Activated T-cell treated with anti-CD3 and anti-CD28 coated beads, Interleukin-2, amount 50 U/mL, for 1 hour (primary cell): ENCODE results near the gene TCEANC.

ENCODE experiments used
- DNase-seq: peaks from one replicate; pipeline ENCODE4 v3.0.0-alpha.2; 2020

TCEANC gene

GRCh38 chrX:13693341-13693961 is 40.5 kb downstream of the TCEANC start:
- no peak for DNase-seq

- no peak for DNase-seq
These were observed 41.4 kb downstream of the TCEANC start for GRCh38 chrX:13694359-13694758.

GRCh38 chrX:13694983-13695382 is 42.0 kb downstream of the TCEANC start:
- DNase-seq: no peak

- no peak for DNase-seq
These were observed 42.7 kb downstream of the TCEANC start for GRCh38 chrX:13695601-13696115.

- DNase-seq: no peak
These were observed 44.5 kb downstream of the TCEANC start for GRCh38 chrX:13697455-13697854.

- DNase-seq: no peak
These were observed 45.0 kb downstream of the TCEANC start for GRCh38 chrX:13697976-13698375.

GRCh38 chrX:13698432-13698831 is 45.5 kb downstream of the TCEANC start:
- DNase-seq: no peak

GRCh38 chrX:13699183-13699826 is 46.4 kb downstream of the TCEANC start:
- no peak for DNase-seq

GRCh38 chrX:13700380-13700779 is 47.4 kb downstream of the TCEANC start:
- no peak for DNase-seq

GRCh38 chrX:13702111-13702789 is 49.3 kb downstream of the TCEANC start:
- DNase-seq: no peak

GRCh38 chrX:13703135-13703534 is 50.2 kb downstream of the TCEANC start:
- DNase-seq: no peak

GRCh38 chrX:13703589-13703988 is 50.6 kb downstream of the TCEANC start:
- DNase-seq: no peak

- DNase-seq: no peak
These were observed 58.2 kb downstream of the TCEANC start for GRCh38 chrX:13711141-13711540.
